Left colon (tissue), 2 donors: Measurements from ENCODE around the gene SHISA8. TPM values are rescaled to one million over a fixed set of nuclear protein-coding genes. Genes with fewer than 3 reads are reported as not detected.

Experiments
- ATAC-seq: fragments of 200-7000 bp; cut with Tn5 transposase; one replicate; pipeline ENCODE4 v1.9.1; 2020; ENCODE audit warnings: mild to moderate bottlenecking, moderate library complexity
- DNase-seq, 2 donors: peaks; one replicate each; pipeline ENCODE4 v3.0.0-alpha.2; 2020
- intact Hi-C, 2 donors: fragments of 100-400 bp; cut with DNase I in 1 of 2; cut with micrococcal nuclease in 1 of 2; formaldehyde crosslinking; loops; one replicate each; pipeline versions ENCODE4 v1.11.2 to v1.14.0; 2022; cut with DNase I, micrococcal nuclease
- total RNA-seq, 2 donors: library from RNA; stranded (reverse); fragmentation: NEBNext Ultra II Directional; extraction: Animal tissue kit (Norgen Biotek cat#: 25700); gene quantifications; one replicate each; pipeline ENCODE4 v1.2.1, GENCODE V29; 2021
- donor health status: DM: no; HTN: no; CAD: no.
- donor health status: DM: yes; HTN: yes; CAD: no.

SHISA8 gene
- total RNA-seq, 2 donors from 2014 or later: not detected

DNA sequence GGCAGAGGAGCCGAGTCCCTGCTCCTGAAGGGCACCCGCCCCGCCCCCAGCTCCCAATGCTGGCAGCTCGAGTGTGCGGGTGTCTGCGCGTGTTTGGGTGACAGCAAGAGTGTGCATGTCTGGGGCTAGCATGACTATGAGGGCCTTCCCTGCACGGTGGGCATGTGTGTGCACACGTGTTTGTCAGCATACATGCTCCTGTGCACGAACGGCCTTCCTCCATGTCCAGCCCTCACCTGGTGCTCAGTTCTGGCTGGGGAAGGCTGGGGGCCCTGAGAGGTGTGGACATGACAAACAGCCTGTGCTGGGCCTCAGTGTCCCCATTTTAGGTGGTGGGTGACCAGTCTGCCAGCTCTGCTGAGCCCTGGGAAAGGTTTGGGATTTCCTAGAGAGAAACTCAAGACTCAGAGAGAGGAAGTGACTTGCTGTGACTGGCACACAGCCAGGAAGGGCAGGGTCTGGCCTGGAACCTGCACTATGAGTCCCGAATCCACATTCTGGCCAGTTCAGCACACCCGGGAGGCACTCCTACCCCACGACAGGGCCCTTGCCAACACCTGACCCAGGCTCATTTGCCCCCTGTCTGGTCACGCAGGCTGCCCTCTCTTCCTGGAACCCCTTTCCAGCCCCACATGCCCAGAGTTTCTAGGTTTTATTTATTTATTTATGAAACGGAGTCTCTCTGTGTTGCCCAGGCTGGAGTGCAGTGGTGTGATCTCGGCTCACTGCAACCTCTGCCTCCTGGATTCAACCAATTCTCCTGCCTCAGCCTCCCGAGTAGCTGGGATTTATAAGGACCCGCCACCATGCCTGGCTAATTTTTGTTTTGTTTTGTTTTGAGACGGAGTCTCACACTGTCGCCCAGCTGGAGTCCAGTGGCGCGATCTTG is 3.3 kb upstream of the SHISA8 start:
- ATAC-seq (peak; percentile 43), DNase-seq (peak; percentile 63 to 75)
- intact Hi-C loops: no loop called here

DNA sequence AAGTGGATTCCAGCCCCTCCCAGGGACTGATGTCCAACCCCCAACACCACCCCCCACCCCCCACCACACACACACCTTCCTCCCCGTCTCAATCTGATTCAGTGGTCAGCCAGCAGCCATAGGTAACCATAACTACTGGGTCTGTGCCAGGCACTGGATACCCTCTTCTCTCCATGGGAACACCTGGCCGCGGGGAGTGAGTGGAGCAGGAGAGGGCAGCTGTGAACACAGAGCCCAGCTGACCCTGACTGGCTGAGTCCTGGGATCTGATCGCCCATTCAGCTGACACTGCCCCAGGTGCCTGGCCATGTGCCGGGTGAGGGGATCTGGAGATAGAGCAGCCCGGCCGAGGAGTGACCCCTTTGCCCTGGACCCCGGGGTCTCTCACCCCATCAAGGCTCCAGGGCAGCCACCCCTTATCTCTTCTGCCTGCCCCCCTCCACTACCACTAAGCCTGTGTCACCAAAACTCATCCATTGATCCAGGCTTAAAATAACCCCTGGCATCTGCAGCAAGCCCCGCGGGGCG is 2.6 kb upstream of the SHISA8 start:
- ATAC-seq (no peak), DNase-seq (no peak)
- intact Hi-C loops: no loop called here

DNA sequence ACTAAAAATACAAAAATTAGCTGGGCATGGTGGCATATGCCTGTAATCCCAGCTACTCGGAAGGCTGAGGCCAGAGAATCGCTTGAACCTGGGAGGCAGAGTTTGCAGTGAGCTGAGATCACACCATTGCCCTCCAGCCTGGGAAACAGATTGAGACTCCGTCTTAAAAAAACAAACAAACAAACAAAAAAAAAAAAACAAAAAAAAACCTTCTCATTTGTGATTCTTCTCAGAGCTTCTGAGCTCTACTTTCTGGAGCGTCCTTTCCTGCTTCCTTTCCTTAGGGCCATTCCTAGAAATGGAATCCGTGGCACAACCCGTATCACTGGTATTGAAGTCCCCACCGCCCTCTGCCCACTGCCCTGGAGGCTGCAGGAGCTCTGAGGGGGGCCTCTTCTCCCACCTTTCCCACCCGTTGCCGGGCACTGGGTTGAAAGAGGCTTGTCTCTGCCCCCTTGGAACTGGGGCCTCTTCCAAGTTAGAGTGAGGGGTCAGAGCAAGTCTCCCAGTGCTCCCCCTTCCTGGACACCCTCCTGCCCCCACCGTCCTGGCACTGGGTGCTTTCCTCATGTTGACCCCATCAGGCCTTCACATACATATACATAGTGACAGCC is 2.0 kb upstream of the SHISA8 start:
- DNase-seq (no peak), ATAC-seq (no peak)
- intact Hi-C loops: no loop called here

DNA sequence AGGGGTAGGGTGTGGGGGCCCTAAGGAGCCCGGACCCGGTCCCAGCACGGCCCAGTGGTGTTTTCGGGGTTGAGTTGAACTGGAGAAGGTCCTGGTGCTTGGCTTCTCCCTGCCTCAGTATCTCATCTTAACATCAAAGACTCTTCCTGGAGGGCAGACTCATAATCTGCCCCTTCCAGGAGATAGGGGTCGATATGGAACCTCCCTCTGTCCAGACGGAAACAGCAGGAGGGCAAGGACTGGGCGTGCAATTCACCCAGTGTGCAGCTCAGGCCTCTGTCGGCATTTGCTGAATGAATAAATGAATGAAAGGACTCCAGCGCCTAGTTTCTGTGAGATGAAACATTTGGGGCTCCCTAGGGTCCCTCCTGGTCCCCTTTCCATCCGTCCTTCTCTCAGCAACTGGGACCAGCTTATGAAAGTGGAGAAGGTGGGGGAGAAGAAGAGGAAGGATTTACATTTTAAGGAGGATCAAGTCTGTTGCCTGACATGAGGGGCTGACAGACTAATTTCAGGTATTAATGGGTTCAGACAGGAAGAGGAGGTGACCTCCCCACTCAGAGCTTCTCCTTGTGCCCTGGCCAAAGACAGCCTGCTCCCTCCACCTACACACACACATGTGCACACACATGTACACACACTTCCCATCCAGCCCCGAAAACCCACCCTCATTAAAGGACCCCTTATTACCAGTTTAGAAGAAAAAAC is 1.1 kb upstream of the SHISA8 start:
- no peak for ATAC-seq

DNA sequence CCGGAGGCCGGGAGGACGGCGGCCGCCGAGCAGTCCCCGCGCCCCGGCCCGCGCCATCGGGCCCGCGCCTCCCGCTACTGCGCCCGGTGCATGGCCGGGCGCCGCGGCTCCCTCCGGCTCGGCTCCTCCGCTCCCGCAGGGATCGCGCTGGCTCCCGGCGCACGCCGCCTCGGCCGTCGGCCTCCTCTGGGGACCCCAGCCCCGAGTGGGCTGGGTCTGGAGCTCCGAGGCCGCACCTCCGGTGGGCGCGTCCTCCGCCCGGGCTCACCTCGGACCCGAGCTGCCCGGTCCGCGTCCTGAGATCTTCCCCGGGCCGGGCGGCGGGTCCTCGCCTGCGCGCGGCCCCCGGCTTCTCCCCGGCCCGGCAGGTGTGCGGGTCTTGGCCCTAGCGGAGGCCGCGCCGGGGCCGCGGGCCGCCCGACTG is 251 bp downstream of the SHISA8 start:
- no peak for DNase-seq
- intact Hi-C loops: no loop called here
- no peak for ATAC-seq

More for the DNA sequence above, 1.1 kb upstream of the SHISA8 start:
- DNase-seq: no peak
- intact Hi-C loops: no loop called here

DNA sequence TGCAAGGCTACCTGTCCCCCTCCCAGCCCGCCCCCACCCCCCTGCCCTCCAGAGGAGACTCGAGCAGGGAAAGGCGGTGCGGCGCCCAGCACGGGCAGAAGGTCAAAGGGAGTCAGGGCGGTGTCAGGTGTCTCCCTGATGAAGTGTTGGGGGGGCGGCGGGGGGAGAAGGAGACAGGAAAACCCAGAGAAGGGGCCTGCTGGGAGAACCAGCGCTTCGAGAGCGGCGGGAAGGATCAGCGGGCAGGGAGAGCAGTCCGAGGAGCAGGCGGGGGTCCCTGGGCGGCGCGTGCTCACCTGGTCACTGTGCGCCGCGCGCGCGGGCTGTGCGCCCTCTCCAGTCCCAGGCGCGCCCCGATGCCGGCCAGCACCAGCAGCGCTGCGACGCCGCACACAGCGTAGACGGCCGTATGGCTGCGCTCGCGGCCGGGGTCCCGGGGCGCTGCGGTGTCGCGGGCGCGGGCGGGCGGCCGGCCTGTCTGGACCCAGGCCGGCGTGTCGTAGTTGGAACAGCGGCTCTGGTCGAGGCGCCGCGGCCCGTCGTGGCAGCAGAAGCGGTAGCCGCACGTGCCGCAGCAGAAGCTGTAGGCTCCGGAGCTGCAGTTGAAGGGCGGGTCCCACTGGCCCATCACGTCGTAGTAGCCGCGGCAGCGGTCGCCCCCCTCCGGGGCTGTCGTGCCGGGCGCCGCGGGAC is 886 bp downstream of the SHISA8 start:
- ATAC-seq (no peak), DNase-seq (no peak)
- intact Hi-C loops: no loop called here

DNA sequence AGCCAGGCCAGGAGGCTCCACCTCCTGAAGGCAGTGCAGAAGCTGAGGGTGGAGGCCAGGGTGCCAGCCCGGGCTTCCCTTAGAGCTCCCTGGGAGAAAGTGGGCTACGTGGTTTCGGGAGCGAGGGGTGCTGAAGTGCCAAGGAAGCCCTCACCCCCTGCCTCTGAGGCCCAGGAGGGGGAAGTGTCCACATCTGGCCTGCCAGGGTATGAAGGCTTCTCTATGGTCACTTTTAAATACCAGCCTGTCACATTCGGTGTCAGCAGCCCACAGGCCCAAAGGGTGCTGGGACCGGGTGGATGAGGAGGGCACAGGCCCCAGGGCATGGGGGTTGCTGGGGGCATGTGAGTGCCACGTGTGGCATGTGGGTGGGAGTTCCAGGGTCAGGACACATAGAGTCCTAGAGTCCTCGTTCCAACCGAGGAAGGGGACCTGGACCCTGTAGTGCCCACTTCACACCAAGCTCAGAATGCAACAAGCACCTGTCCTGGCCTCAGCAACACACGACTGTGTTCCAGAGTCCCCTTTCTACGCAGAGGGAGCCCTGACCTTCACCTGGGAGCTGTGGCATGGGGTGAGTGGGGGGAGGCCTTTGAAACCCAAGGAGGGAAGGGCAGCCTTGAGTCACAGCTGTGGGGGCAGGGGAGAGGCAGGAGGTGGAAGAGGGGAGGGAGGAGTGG is 1.7 kb downstream of the SHISA8 start:
- intact Hi-C loops: no loop called here
- ATAC-seq (no peak), DNase-seq (no peak)

DNA sequence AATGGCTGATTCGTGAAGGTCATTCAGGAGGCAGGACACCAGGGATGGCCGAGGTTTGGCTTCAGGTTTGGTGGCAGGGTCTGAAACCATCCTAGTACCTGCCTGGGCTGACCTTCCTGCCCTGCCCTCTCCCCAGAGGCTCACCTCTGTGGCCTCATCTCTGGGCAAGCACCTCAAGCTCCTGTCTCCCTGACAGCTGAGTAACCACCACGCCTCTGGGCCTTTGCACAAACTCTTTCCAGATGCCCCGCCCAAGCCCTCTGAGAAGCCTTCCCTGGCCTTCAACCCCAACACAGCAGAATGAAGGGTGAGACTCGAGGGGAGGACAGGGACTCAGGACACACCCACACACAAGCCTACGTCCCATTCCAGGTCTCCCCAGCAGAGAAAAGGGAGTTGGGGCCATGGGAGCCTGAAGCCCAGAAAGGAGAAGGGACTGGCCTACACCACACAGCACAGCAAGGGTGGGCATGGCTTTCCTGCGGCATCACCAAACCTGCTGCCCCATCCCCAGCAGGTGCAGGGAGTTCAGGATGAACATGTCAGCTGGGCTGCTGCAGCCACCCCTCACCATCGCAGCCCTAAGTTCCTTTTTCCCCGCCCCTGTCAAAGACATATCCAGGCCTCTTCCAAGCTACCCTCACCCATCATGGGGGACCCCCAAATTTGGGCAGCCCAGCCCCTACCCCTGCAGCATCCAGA is 2.4 kb downstream of the SHISA8 start:
- intact Hi-C loops: no loop called here
- no peak for ATAC-seq
- DNase-seq: no peak

DNA sequence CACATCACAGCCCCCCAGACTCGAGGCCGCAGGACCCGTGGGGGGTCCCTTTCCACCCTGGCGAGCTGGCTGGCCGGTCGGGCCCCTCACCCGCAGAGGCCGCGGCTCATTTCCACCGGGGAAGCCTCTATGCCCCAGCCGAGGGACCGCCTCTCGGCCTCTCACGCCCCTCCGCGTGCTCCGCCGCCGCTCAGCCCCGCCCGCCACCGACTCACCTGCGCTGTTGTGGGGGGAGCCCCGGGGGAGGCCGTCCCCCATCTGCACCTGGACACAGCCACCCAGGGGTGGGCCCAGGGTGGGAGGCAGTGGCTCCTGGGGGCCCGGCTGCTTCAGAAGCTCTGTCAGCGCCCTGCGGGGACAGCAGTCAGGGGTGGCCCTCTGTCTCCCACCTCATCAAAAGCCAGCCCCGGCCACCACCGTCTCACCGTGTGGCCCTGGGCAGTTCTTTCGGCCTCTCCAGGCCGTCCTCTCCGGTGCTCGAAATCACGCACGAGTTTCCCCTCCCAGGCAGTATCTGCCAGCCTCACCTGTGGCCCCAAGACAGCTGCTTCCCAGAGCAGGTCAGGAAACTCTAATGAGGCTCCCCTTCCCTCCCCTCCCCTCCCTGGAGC is 3.8 kb downstream of the SHISA8 start:
- DNase-seq: no peak
- intact Hi-C loops: no loop called here
- ATAC-seq: no peak

DNA sequence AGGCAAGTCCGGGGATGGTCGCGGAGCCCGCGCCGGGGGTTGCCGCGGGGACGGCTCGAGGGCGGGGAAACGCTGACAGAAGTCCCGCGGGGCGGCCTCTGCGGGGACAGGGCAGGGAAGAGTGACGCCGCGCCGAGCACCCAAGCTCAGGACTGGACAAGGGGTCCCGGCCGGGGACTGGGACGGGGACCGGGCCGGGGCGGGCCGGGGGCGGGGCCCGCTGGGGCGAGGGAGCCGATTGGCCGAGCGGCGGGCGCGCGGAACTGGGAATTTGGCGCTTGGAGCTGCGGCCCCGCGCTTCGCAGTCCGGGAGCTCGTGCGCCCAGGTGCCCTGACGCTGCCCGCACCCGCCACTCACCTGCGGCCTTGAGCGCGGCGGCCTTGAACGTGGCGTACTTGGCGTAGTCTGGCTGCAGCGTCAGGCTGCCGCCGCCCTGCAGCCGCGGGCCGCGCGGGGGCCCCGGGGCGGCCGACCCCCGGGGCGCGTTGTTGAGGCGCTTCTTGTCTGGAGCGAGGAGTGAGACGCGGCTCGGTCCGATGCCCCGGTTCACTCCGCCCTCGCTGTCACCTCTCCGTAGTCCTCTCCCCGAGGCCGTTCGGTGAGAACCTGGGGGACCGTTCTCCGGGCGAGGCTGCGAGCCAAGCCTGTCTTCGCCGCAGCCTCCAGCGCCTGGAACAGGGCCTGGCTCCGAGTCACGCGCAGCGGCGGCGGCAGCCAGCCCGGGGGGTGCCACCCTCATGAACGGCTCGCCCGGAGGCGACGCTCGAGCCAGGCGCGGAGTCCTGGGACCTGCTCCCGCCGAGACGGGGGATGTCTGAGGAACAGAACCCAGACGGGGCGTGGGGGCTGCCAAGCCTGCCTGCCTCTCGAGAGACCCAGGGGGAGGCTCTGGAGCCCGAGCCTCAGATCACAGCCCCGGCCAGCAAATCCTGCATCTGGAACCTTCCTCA is 4.5 kb downstream of the SHISA8 start:
- ATAC-seq (peak; percentile 17), DNase-seq (no peak)
- intact Hi-C loops: no loop called here

DNA sequence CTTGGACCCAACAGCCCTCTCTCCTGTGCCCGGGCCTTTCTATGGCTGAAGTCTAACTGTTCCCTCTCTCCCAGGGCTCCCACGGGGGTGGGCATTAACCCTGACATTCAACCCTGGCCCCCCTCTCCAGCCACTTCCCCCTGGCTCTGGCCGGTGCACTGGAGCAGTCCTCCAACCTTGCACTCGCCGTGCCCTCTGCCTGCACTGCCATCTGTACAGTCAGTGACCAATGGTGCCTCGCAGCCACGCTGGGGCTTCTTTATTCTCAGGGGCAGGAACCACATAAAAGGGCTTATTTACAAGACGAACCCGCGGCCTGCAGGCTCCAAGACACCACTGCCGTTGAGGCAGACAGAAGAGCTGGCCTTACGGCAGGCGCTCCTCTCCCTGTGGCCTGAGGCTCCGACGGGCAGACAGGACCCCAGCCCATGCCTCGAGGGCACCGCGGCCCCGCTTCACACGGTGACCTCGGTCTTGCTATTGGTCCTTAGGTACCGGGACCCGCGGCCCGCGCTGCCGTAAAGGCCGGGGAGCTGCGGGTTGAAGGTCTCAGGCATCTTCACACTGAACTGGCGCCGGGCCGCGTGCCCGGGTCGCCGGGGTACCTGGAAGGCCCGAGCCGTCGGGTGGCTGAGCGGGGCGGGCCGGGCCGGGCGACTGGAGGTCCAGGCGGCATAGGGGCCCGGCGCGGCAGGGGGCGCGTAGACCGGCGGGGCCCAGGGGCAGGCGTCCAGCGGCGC is 5.4 kb downstream of the SHISA8 start:
- intact Hi-C loops: no loop called here
- DNase-seq (no peak), ATAC-seq (peak; percentile 2)

DNA sequence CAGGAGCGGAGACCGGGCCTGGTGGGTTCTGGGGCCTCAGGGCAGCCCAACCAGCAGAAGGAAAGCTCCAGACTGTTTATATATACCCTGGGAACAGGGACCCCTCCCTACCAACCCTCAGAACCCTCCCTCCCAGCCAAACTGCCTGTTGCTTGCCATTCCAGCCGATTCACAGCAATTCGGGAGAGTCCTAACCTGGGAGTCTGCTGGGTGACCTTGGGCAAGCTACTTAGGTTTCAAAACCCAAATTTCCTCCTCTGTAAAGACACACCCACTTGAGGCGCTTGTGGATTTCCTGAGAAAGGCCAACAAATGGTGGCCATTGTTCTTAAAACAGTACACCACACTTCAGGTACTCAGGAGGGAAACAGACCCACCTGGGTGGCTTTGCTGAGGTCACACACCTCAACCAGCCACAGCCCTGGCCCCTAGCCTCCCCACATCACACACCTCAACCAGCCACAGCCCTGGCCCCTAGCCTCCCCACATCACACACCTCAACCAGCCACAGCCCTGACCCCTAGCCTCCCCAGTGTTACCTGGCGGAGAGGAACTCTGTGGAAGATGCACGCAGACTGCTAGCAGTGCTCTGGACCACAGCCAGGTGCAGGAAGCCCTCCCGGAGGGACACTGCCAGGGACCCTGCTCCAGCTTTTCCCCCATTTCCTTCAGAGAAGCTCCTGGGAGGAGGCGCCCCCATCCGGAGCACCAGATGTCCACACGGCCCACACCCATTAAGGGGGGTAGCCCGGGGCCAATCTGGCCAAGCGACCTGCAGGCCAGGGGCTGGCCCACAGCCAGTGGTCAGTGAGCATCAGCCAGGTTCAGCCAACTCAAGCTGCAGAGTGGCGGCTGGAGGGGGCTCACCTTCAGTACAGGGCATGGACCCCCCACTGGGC is 6.2 kb downstream of the SHISA8 start:
- DNase-seq (no peak), ATAC-seq (peak; percentile 2)
- intact Hi-C loops: no loop called here

DNA sequence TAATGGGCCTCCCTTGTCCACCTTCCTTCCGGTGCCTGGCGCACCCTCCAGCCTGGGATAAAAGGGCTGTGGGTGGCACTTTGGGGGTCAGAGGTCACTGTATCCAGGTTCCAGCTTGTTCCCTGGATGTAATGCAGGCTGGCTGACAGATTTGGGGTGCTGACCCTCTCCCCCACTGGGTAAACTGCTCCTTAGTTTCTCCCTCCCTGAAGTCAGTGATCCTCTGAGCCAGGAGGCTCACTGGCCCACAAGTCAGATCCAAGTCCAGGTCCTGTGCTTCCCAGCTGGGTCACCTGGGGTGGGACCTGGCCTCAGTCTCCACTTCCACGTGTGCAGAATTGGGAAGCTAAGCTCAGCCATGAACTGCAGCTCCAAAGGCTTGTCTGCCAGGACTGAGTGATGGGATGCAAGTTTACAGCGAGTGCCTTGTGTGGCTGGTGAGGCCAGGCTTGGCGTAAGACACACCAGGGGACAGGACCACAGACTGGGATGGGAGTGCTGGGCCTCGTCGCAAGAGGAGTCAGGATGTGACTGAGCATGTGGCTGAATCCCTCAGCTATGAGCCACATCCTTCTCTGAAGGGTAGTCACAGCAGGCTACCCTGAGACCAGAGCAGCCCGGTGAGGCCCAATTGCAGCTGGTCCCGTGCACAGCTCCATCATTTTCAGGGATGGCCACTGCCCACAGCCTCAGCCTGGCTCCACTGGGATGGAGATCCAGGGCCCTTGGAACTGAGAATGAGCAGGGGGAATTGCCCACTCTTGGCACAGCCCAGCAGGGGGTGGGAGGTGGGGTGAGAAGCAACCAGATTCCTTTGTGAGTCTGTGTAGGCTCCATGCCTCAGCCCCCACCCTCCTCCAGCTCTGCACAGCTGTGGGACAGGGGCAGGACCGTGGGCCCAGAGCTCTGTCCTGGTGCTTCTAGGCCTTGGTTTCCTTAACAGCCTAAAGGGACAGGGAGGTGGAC is 7.2 kb downstream of the SHISA8 start:
- peak; percentile 8 for ATAC-seq
- DNase-seq: no peak
- intact Hi-C loops: no loop called here

DNA sequence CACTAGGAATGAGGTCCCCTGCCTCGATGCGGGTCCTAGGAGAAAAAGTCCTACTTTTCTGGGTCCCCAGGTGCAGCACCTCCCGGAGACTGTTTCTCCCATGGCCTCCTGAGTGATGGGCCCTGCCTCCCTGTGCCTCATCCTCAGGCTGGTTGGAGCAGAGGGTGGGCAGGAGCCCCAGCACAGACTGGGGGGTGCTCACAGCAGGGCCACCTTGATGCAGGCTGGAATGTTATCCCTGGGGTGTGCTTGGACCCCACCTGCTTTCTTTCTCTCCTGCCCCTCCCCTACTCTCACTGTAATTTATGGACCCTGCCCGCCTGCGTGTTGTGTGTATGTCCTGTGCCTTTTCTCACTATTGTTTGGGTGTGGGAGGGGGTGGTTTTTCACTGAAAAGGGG is 8.1 kb downstream of the SHISA8 start:
- intact Hi-C loops: no loop called here
- DNase-seq (no peak), ATAC-seq (no peak)
